ENCODE results near the gene KANSL2.

GRCh38 chr12:48630346-48630745 lies 51.7 kb downstream of the KANSL2 start:
- TF ChIP-seq POLR2A (IDR thresholded peaks at IDR 0.05) (no peak), CTCF (IDR thresholded peaks at IDR 0.05) (no peak)

Measured in ovary (tissue), 3 donors.